ENCODE measurements around the gene HSD17B7. TPM values are rescaled to one million over a fixed set of nuclear protein-coding genes. Genes with fewer than 3 reads are reported as not detected.
"Not testable (repeated sequence)": the region's sequence is repeated elsewhere in the genome, so short reads cannot be mapped to it uniquely, and the experiment has no call there.

HSD17B7 gene
- total RNA-seq: 10 to 100 TPM; 21.0 to 26.0 (median 23.5) TPM
- total RNA-seq (2013): 42.7 TPM

GRCh38 chr1:162790303-162790984 lies at the start of gene HSD17B7:
HSD17B7 (plus strand) TSS chr1:162790702; CDS start chr1:162790801, 99 bp downstream.
- not testable (repeated sequence) for H3K4me1 Mint-ChIP-seq
- 5% methylated on average over 10 of the region's 49 CpGs for WGBS (ENCODE audit: insufficient coverage)

GRCh38 chr1:162740755-162741154 lies 49.7 kb upstream of the HSD17B7 start:
- no peak for ATAC-seq
- Mint-ChIP-seq H3K36me3 (no peaks in the 10 kb centered on the region), H3K27ac (no peak overlapping the region), H3K9me3 (no peaks in the 10 kb centered on the region), H3K4me3 (no peak overlapping the region), H3K27me3 (ENCODE audit: low read depth in 2 of 2) (no peaks in the 10 kb centered on the region), H3K4me1 (no peaks in the 10 kb centered on the region)
- no peak for DNase-seq
- Histone ChIP-seq H3K9me3 (ENCODE audit: control insufficient read depth, insufficient read depth, low read length) (no peaks in the 10 kb centered on the region), H3K4me3 (ENCODE audit: low read length) (no peak overlapping the region), H3K4me1 (ENCODE audit: control insufficient read depth, insufficient read depth, low read length) (no peaks in the 10 kb centered on the region), H3K36me3 (ENCODE audit: control insufficient read depth, insufficient read depth, low read length) (no peaks in the 10 kb centered on the region), H3K27me3 (ENCODE audit: control insufficient read depth, insufficient read depth, low read length) (no peaks in the 10 kb centered on the region), H3K27ac (ENCODE audit: low read length) (no peak overlapping the region)
- 99% methylated on average over 3 of the region's 4 CpGs for WGBS (ENCODE audit: insufficient coverage)
- TF ChIP-seq, protein P1, sequence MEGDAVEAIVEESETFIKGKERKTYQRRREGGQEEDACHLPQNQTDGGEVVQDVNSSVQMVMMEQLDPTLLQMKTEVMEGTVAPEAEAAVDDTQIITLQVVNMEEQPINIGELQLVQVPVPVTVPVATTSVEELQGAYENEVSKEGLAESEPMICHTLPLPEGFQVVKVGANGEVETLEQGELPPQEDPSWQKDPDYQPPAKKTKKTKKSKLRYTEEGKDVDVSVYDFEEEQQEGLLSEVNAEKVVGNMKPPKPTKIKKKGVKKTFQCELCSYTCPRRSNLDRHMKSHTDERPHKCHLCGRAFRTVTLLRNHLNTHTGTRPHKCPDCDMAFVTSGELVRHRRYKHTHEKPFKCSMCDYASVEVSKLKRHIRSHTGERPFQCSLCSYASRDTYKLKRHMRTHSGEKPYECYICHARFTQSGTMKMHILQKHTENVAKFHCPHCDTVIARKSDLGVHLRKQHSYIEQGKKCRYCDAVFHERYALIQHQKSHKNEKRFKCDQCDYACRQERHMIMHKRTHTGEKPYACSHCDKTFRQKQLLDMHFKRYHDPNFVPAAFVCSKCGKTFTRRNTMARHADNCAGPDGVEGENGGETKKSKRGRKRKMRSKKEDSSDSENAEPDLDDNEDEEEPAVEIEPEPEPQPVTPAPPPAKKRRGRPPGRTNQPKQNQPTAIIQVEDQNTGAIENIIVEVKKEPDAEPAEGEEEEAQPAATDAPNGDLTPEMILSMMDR (IDR thresholded peaks at IDR 0.05): no peak
- intact Hi-C loops (cut with micrococcal nuclease): no loop called here

More at GRCh38 chr1:162790303-162790984, at the start of gene HSD17B7:
- intact Hi-C loops (cut with micrococcal nuclease); H3K4me1 ChIP-seq (ENCODE audit: control insufficient read depth, insufficient read depth, low read length); H3K27me3 ChIP-seq (ENCODE audit: control insufficient read depth, insufficient read depth, low read length); H3K9me3 ChIP-seq (ENCODE audit: control insufficient read depth, insufficient read depth, low read length); H3K36me3 Mint-ChIP-seq; H3K27me3 Mint-ChIP-seq (ENCODE audit: low read depth in 2 of 2); H3K36me3 ChIP-seq (ENCODE audit: control insufficient read depth, insufficient read depth, low read length); H3K9me3 Mint-ChIP-seq: not testable (repeated sequence)
- Histone ChIP-seq H3K27ac (ENCODE audit: low read length) (peak within 1 kb of the TSS; percentile 87), H3K4me3 (ENCODE audit: low read length) (peak within 1 kb of the TSS; percentile 61)
- peak; percentile 67 to 86 for DNase-seq
- Mint-ChIP-seq H3K27ac (peak within 1 kb of the TSS; percentile 89), H3K4me3 (peak within 1 kb of the TSS; percentile 89)
- ATAC-seq: peak; percentile 97 to 99 (median 98)

GRCh38 chr1:162741574-162741973 lies 48.9 kb upstream of the HSD17B7 start:
- 90% methylated on average over 2 of the region's 2 CpGs for WGBS (ENCODE audit: insufficient coverage)
- TF ChIP-seq, protein P1 (IDR thresholded peaks at IDR 0.05): no peak
- H3K9me3 Mint-ChIP-seq: no peaks in the 10 kb centered on the region
- ATAC-seq (no peak), DNase-seq (no peak)
- H3K4me3 Mint-ChIP-seq: no peak overlapping the region
- H3K36me3 Mint-ChIP-seq: no peaks in the 10 kb centered on the region
- Histone ChIP-seq H3K9me3 (ENCODE audit: control insufficient read depth, insufficient read depth, low read length) (no peaks in the 10 kb centered on the region), H3K4me1 (ENCODE audit: control insufficient read depth, insufficient read depth, low read length) (no peaks in the 10 kb centered on the region), H3K27me3 (ENCODE audit: control insufficient read depth, insufficient read depth, low read length) (no peaks in the 10 kb centered on the region), H3K27ac (ENCODE audit: low read length) (no peak overlapping the region), H3K36me3 (ENCODE audit: control insufficient read depth, insufficient read depth, low read length) (no peaks in the 10 kb centered on the region), H3K4me3 (ENCODE audit: low read length) (no peak overlapping the region)
- H3K27ac Mint-ChIP-seq: no peak overlapping the region
- intact Hi-C loops (cut with micrococcal nuclease): no loop called here
- H3K4me1 Mint-ChIP-seq: no peaks in the 10 kb centered on the region
- no peaks in the 10 kb centered on the region for H3K27me3 Mint-ChIP-seq (ENCODE audit: low read depth in 2 of 2)

GRCh38 chr1:162746264-162746942 lies 44.1 kb upstream of the HSD17B7 start:
- H3K27ac ChIP-seq (ENCODE audit: low read length); H3K36me3 ChIP-seq (ENCODE audit: control insufficient read depth, insufficient read depth, low read length); H3K4me3 Mint-ChIP-seq; H3K4me3 ChIP-seq (ENCODE audit: low read length); intact Hi-C loops (cut with micrococcal nuclease); H3K4me1 Mint-ChIP-seq; DNase-seq; H3K36me3 Mint-ChIP-seq; H3K4me1 ChIP-seq (ENCODE audit: control insufficient read depth, insufficient read depth, low read length); ATAC-seq; H3K9me3 Mint-ChIP-seq; H3K27ac Mint-ChIP-seq; H3K9me3 ChIP-seq (ENCODE audit: control insufficient read depth, insufficient read depth, low read length); H3K27me3 ChIP-seq (ENCODE audit: control insufficient read depth, insufficient read depth, low read length): not testable (repeated sequence)
- WGBS (ENCODE audit: insufficient coverage): 94% methylated on average over 14 of the region's 14 CpGs
- peaks cover 0 to 12% of the 10 kb centered on the region in 2 donors for H3K27me3 Mint-ChIP-seq (ENCODE audit: low read depth in 2 of 2)
